Dermis microvascular lymphatic vessel endothelial cell (primary cell): Measurements from ENCODE around the gene ATF6B. TPM values are rescaled to one million over a fixed set of nuclear protein-coding genes. Genes with fewer than 3 reads are reported as not detected.

Source experiments
- DNase-seq, 2 donors: peaks; one replicate each; pipeline versions ENCODE4 v3.0.0 to v3.0.0-alpha.2; 2010; ENCODE audit warnings: low read depth in 2 of 2
- total RNA-seq: library from RNA; depleted of rRNA; stranded (reverse); fragments of >200 nt; gene quantifications from 2 replicates; pipeline ENCODE4 v1.2.1, GENCODE V29; 2014

ATF6B gene
- total RNA-seq, 1 donor from 2014 or later, result 9.5 TPM

- no peak for DNase-seq
Measured at GRCh38 chr6:32132110-32132509, 4.1 kb upstream of the ATF6B start.

GRCh38 chr6:32131439-32131948 lies 3.4 kb upstream of the ATF6B start:
- DNase-seq, result no peak

- no peak for DNase-seq
Measured at GRCh38 chr6:32129297-32130088, 1.4 kb upstream of the ATF6B start.

- no peak for DNase-seq
Measured at GRCh38 chr6:32128751-32129296, 778 bp upstream of the ATF6B start.

- DNase-seq, result no peak
Measured at GRCh38 chr6:32127409-32127716, 683 bp downstream of the ATF6B start.

GRCh38 chr6:32126880-32127279 lies 1.2 kb downstream of the ATF6B start:
- DNase-seq, result no peak

- DNase-seq, result no peak
Measured at GRCh38 chr6:32123681-32124080, 4.4 kb downstream of the ATF6B start.

- no peak for DNase-seq
Measured at GRCh38 chr6:32120573-32121059, 7.4 kb downstream of the ATF6B start.

- peak; percentile 64 to 89 for DNase-seq
Measured at GRCh38 chr6:32118782-32119628, 9.0 kb downstream of the ATF6B start.

GRCh38 chr6:32117461-32117860 lies 10.6 kb downstream of the ATF6B start:
- no peak for DNase-seq

GRCh38 chr6:32116674-32117073 lies 11.4 kb downstream of the ATF6B start:
- DNase-seq, result peak; percentile 26 to 35

- no peak for DNase-seq
Measured at GRCh38 chr6:32115623-32116022, 12.4 kb downstream of the ATF6B start.

- peak; percentile 42 to 54 for DNase-seq
Measured at GRCh38 chr6:32114796-32115195, 13.2 kb downstream of the ATF6B start.

- DNase-seq, result peak; percentile 47 to 61
Measured at GRCh38 chr6:32113386-32114352, 14.4 kb downstream of the ATF6B start.

- DNase-seq, result no peak
Measured at GRCh38 chr6:32112431-32112980, 15.5 kb downstream of the ATF6B start.

GRCh38 chr6:32111424-32112066 lies 16.5 kb downstream of the ATF6B start:
- DNase-seq, result no peak

GRCh38 chr6:32110632-32111031 lies 17.4 kb downstream of the ATF6B start:
- DNase-seq, result no peak

GRCh38 chr6:32109765-32110160 lies 18.3 kb downstream of the ATF6B start:
- DNase-seq, result no peak

GRCh38 chr6:32109114-32109764 lies 18.8 kb downstream of the ATF6B start, which contains the start of gene TNXB:
TNXB (minus strand) TSS chr6:32109338; CDS start chr6:32098198, 11,140 bp downstream.
- DNase-seq, result no peak

- DNase-seq, result no peak
Measured at GRCh38 chr6:32108727-32109113, 19.3 kb downstream of the ATF6B start.
